ENCODE measurements around the gene CES1. TPM values are rescaled to one million over a fixed set of nuclear protein-coding genes. Genes with fewer than 3 reads are reported as not detected.
"Not testable (repeated sequence)": the region's sequence is repeated elsewhere in the genome, so short reads cannot be mapped to it uniquely, and the experiment has no call there.

The CES1 gene
- total RNA-seq, 1 donor: 0.09 TPM

GRCh38 chr16:55868980-55869379 is 36.1 kb upstream of the CES1 start:
- DNase-seq (ENCODE audit: low read depth): no peak
- no peak overlapping the region for H3K4me3 ChIP-seq (ENCODE audit: low read depth, low read length)
- no peak for TF ChIP-seq CTCF (IDR thresholded peaks at IDR 0.05; ENCODE audit: insufficient read depth, low read length)

- no peak overlapping the region for H3K4me3 ChIP-seq (ENCODE audit: low read depth, low read length)
- TF ChIP-seq CTCF (IDR thresholded peaks at IDR 0.05; ENCODE audit: insufficient read depth, low read length): no peak
- DNase-seq (ENCODE audit: low read depth): no peak
Measured at GRCh38 chr16:55868137-55868536, 35.2 kb upstream of the CES1 start.

- TF ChIP-seq CTCF (IDR thresholded peaks at IDR 0.05; ENCODE audit: insufficient read depth, low read length): no peak
- no peak for DNase-seq (ENCODE audit: low read depth)
- H3K4me3 ChIP-seq (ENCODE audit: low read depth, low read length): no peak overlapping the region
Measured at GRCh38 chr16:55861288-55861687, 28.4 kb upstream of the CES1 start.

- H3K4me3 ChIP-seq (ENCODE audit: low read depth, low read length); DNase-seq (ENCODE audit: low read depth): not testable (repeated sequence)
Measured at GRCh38 chr16:55857650-55858049, 24.8 kb upstream of the CES1 start.

GRCh38 chr16:55856950-55857349 is 24.1 kb upstream of the CES1 start:
- TF ChIP-seq CTCF (IDR thresholded peaks at IDR 0.05; ENCODE audit: insufficient read depth, low read length): no peak

GRCh38 chr16:55853114-55853513 is 20.2 kb upstream of the CES1 start:
- DNase-seq (ENCODE audit: low read depth): peak; percentile 10
- no peak for TF ChIP-seq CTCF (IDR thresholded peaks at IDR 0.05; ENCODE audit: insufficient read depth, low read length)
- no peak overlapping the region for H3K4me3 ChIP-seq (ENCODE audit: low read depth, low read length)

More at GRCh38 chr16:55856950-55857349, 24.1 kb upstream of the CES1 start:
- no peak overlapping the region for H3K4me3 ChIP-seq (ENCODE audit: low read depth, low read length)
- no peak for DNase-seq (ENCODE audit: low read depth)

GRCh38 chr16:55849536-55849935 is 16.6 kb upstream of the CES1 start:
- TF ChIP-seq CTCF (IDR thresholded peaks at IDR 0.05; ENCODE audit: insufficient read depth, low read length): no peak
- DNase-seq (ENCODE audit: low read depth): no peak
- no peak overlapping the region for H3K4me3 ChIP-seq (ENCODE audit: low read depth, low read length)
